A549 (cell line): ENCODE data around the gene PHRF1. TPM values are rescaled to one million over a fixed set of nuclear protein-coding genes. Genes with fewer than 3 reads are reported as not detected.
A peak's percentile ranks its signal among the peaks of the same experiment; 100 is the strongest.

Experiments
- ATAC-seq, 2 experiments: fragments of 200-7000 bp in 1 of 2; fragments of >200 bp in 1 of 2; cut with Nextera tagmentation in 1 of 2; cut with Tn5 transposase in 1 of 2; 3 replicates each; pipeline versions ENCODE4 v1.8.0 to v1.9.1; 2018 to 2020; ENCODE audit warnings: mild to moderate bottlenecking in 1 of 2, moderate library complexity in 1 of 2
- CTCF ChIA-PET: fragments of 300-600 bp; sonication (Branson Sonifier 250); formaldehyde crosslinking; extraction: SDS; loops from one replicate; lab custom pipeline; 2021; ENCODE audit warnings: antibody characterized with exemption, inconsistent platforms; lab: Yijun Ruan, JAX
- POLR2A ChIA-PET: fragments of 350-600 bp; formaldehyde crosslinking; extraction: SDS; loops from one replicate; lab custom pipeline; 2021; ENCODE audit warnings: antibody characterized with exemption, inconsistent platforms; lab: Yijun Ruan, JAX
- DNase-seq, 2 experiments: peaks; one replicate each; pipeline versions ENCODE4 v3.0.0 to v3.0.0-alpha.2; 2011 to 2016; ENCODE audit warnings: low read depth in 1 of 2, low spot score in 1 of 2
- FAIRE-seq: peaks from 2 replicates; lab custom pipeline; 2011; peaks lifted over from hg19 to GRCh38; lab: Jason Lieb, UNC
- H3K27ac ChIP-seq, 2 experiments: fragments of >200 bp; sonication (Bioruptor Twin); formaldehyde crosslinking; 3 replicates each; pipeline ENCODE4 v1.5.1; 2016 to 2017
- H3K4me1 ChIP-seq: fragments of >200 bp; sonication (Bioruptor Twin); formaldehyde crosslinking; 3 replicates; pipeline ENCODE4 v1.6.1; 2016
- H3K4me2 ChIP-seq: fragments of >200 bp; sonication (Bioruptor Twin); formaldehyde crosslinking; 3 replicates; pipeline ENCODE4 v1.6.1; 2016
- H3K4me3 ChIP-seq: fragments of >200 bp; sonication (Bioruptor Twin); formaldehyde crosslinking; 3 replicates; pipeline ENCODE4 v1.5.1; 2016
- H3K9me3 ChIP-seq: fragments of >200 bp; sonication (Bioruptor Twin); formaldehyde crosslinking; 3 replicates; pipeline ENCODE4 v1.6.1; 2016
- BHLHE40 ChIP-seq: IDR thresholded peaks from 2 replicates; pipeline ENCODE4 v1.6.1; 2012; ENCODE audit warnings: low read depth, low read length, inconsistent platforms
- CBX2 ChIP-seq: fragments of 200-600 bp; sonication (generic); IDR thresholded peaks from 2 replicates; pipeline ENCODE4 v1.6.1; 2016; ENCODE audit warnings: low read depth, mild to moderate bottlenecking, borderline replicate concordance
- CTCF ChIP-seq: fragments of >200 bp; sonication (Bioruptor Twin); formaldehyde crosslinking; IDR thresholded peaks from 3 replicates; pipeline ENCODE4 v1.5.1; 2016
- E2F6 ChIP-seq: IDR thresholded peaks from 2 replicates; pipeline ENCODE4 v1.6.1; 2012; ENCODE audit warnings: low read depth, borderline replicate concordance
- ELK1 ChIP-seq: fragments of 150-350 bp; IDR thresholded peaks from 2 replicates; pipeline ENCODE4 v1.6.1; 2014; ENCODE audit warnings: low read depth, mild to moderate bottlenecking, low read length
- FOSB ChIP-seq: fragments of 250-450 bp; sonication (Bioruptor Pico); IDR thresholded peaks from 2 replicates; pipeline ENCODE4 v1.5.0; 2020; ENCODE audit warnings: mild to moderate bottlenecking, moderate library complexity
- GATA3 ChIP-seq: IDR thresholded peaks from 2 replicates; pipeline ENCODE4 v1.6.1; 2012; ENCODE audit warnings: borderline replicate concordance
- HDAC2 ChIP-seq: fragments of 200-600 bp; sonication (generic); IDR thresholded peaks from 2 replicates; pipeline ENCODE4 v1.6.1; 2016
- HMGXB4 ChIP-seq: fragments of 250-450 bp; sonication (Bioruptor Pico); IDR thresholded peaks from 2 replicates; pipeline ENCODE4 v1.5.0; 2021; ENCODE audit warnings: mild to moderate bottlenecking, moderate library complexity, borderline replicate concordance
- HOXB13 ChIP-seq: fragments of 250-450 bp; sonication (Bioruptor Pico); IDR thresholded peaks from 2 replicates; pipeline ENCODE4 v1.5.0; 2020; ENCODE audit warnings: low read depth, mild to moderate bottlenecking, moderate library complexity
- MAFK ChIP-seq: fragments of 450-650 bp; IDR thresholded peaks from 2 replicates; pipeline ENCODE4 v1.6.1; 2014; ENCODE audit not compliant: partially characterized antibody
- MAX ChIP-seq: IDR thresholded peaks from 2 replicates; pipeline ENCODE4 v1.6.1; 2012
- MAZ ChIP-seq: fragments of 150-350 bp; IDR thresholded peaks from 2 replicates; pipeline ENCODE4 v1.6.1; 2014; ENCODE audit warnings: antibody characterized with exemption, low read depth, low read length, borderline replicate concordance
- MYC ChIP-seq: IDR thresholded peaks from 2 replicates; pipeline ENCODE4 v1.6.1; 2012; ENCODE audit warnings: mild to moderate bottlenecking, inconsistent platforms, low read length, improper control_type of control experiment, borderline replicate concordance
- NFE2L2 ChIP-seq: fragments of 150-350 bp; conservative IDR thresholded peaks from 2 replicates; pipeline ENCODE4 v1.6.1; 2014; ENCODE audit warnings: low read length
- NPAS2 ChIP-seq: fragments of 250-450 bp; sonication (Bioruptor Pico); IDR thresholded peaks from 2 replicates; pipeline ENCODE4 v1.8.0; 2022; ENCODE audit warnings: mild to moderate bottlenecking, moderate library complexity, borderline replicate concordance
- RNF2 ChIP-seq: fragments of 200-600 bp; sonication (generic); IDR thresholded peaks from 2 replicates; pipeline ENCODE4 v1.6.1; 2016; ENCODE audit warnings: low read depth, mild to moderate bottlenecking, antibody characterized with exemption, moderate library complexity, borderline replicate concordance
- SMC3 ChIP-seq: fragments of >200 bp; sonication (Bioruptor Twin); formaldehyde crosslinking; IDR thresholded peaks from 3 replicates; pipeline ENCODE4 v1.6.1; 2018; ENCODE audit warnings: inconsistent platforms
- ZFP36 ChIP-seq: fragments of 450-650 bp; IDR thresholded peaks from 2 replicates; pipeline ENCODE4 v1.6.1; 2014; ENCODE audit warnings: borderline replicate concordance; ENCODE audit not compliant: partially characterized antibody
- WGBS: methylation state at CpG from one replicate; pipeline ENCODE4 v1.1.6; 2017; ENCODE audit errors: missing lambda C conversion rate; 5-methylcytosine and 5-hydroxymethylcytosine counted together
- polyA plus RNA-seq, 4 experiments: library from polyadenylated mRNA; depleted of rRNA in 3 of 4; stranded (reverse); fragments of >200 nt; fragmentation: RNase III in 1 of 4; extraction: RNeasy Plus Mini Kit Qiagen cat#74134 plus additional on column Dnase treatment in 1 of 4; gene quantifications; 2 replicates in 3 of 4; 3 replicates in 1 of 4; pipeline ENCODE4 v1.2.3, GENCODE V29; 2011 to 2017

Gene PHRF1
- polyA plus RNA-seq, 2 of the 4 experiments (the other 2 are of a cell fraction) = 10.8 to 25.3 TPM

GRCh38 chr11:576811-577610 is 741 bp downstream of the PHRF1 start:
- FAIRE-seq = no peak
- H3K27ac ChIP-seq = peak overlapping the region; percentile 97 to 98
- ChIA-PET CTCF (interaction anchor here (0.9 kb wide), 1 partner anchor 22 kb away, joined by 3 read pairs; no protein-coding TSS in a partner anchor), POLR2A (no interaction called here)
- no peak for ATAC-seq
- H3K4me2 ChIP-seq = peak overlapping the region; percentile 88
- TF ChIP-seq NFE2L2 (no peak), GATA3 (no peak)
- 9% methylated on average over 21 of the region's 48 CpGs for WGBS
- no peak for DNase-seq
- H3K4me1 ChIP-seq = peaks cover 26% of the 10 kb centered on the region
- peak overlapping the region; percentile 91 for H3K4me3 ChIP-seq
- no peaks in the 10 kb centered on the region for H3K9me3 ChIP-seq

GRCh38 chr11:577611-577894 is 1.3 kb downstream of the PHRF1 start:
- H3K9me3 ChIP-seq = no peaks in the 10 kb centered on the region
- DNase-seq = no peak
- H3K27ac ChIP-seq = peak overlapping the region; percentile 97 to 98; a peak in 4 of 6 replicates
- TF ChIP-seq MAFK = no peak
- no peak for TF ChIP-seq GATA3
- TF ChIP-seq CTCF = no peak
- no peak for TF ChIP-seq ELK1
- no peak for TF ChIP-seq SMC3
- TF ChIP-seq RNF2 = no peak
- no peak for TF ChIP-seq NFE2L2
- no peak for TF ChIP-seq NPAS2 (CRISPR knock-in tag)
- TF ChIP-seq CBX2 = no peak
- TF ChIP-seq HOXB13 = no peak
- no peak for TF ChIP-seq E2F6
- TF ChIP-seq FOSB (CRISPR knock-in tag) = no peak
- TF ChIP-seq ZFP36 = no peak
- no peak for TF ChIP-seq MAZ
- no peak for TF ChIP-seq MAX
- no peak for TF ChIP-seq MYC
- H3K4me1 ChIP-seq = peaks cover 26% of the 10 kb centered on the region
- ATAC-seq = no peak
- CTCF ChIA-PET = interaction anchor here (0.9 kb wide), 1 partner anchor 22 kb away, joined by 3 read pairs; no protein-coding TSS in a partner anchor
- POLR2A ChIA-PET = no interaction called here
- 39% methylated on average over 6 of the region's 6 CpGs for WGBS
- peak overlapping the region; percentile 88 for H3K4me2 ChIP-seq
- FAIRE-seq = no peak
- H3K4me3 ChIP-seq = peak overlapping the region; percentile 91

- WGBS = 77% methylated on average over 21 of the region's 21 CpGs
- H3K27ac ChIP-seq = peak overlapping the region in 1 of 2 experiments; percentile 98; a peak in 2 of 6 replicates
- no peak for DNase-seq
- FAIRE-seq = no peak
- H3K4me3 ChIP-seq = peak overlapping the region; percentile 91
- TF ChIP-seq HMGXB4 (CRISPR knock-in tag) (no peak), BHLHE40 (no peak), FOSB (CRISPR knock-in tag) (no peak), HDAC2 (no peak)
- no peak for ATAC-seq
- H3K4me1 ChIP-seq = peaks cover 26% of the 10 kb centered on the region
- CTCF ChIA-PET = interaction anchor here (1.1 to 1.8 kb wide), 2 partner anchors 26 to 144 kb away, joined by 4 to 7 read pairs; no protein-coding TSS in a partner anchor
- no peaks in the 10 kb centered on the region for H3K9me3 ChIP-seq
- POLR2A ChIA-PET = no interaction called here
- H3K4me2 ChIP-seq = peak overlapping the region; percentile 88
Measured at GRCh38 chr11:578276-579035, 2.2 kb downstream of the PHRF1 start.
